ENCODE data around the gene TMEM9.

- no peak for TF ChIP-seq GATA3 (IDR thresholded peaks at IDR 0.05; ENCODE audit: low read depth, low read length)
- no peak for TF ChIP-seq GATA2 (IDR thresholded peaks at IDR 0.05; ENCODE audit: low read depth, low read length)
Observed at GRCh38 chr1:201136355-201137023, 17.8 kb downstream of the TMEM9 start.
